Lung (tissue), 12 donors: ENCODE data around the gene COL6A1. TPM values are rescaled to one million over a fixed set of nuclear protein-coding genes. Genes with fewer than 3 reads are reported as not detected.
"Not testable (repeated sequence)": the region's sequence is repeated elsewhere in the genome, so short reads cannot be mapped to it uniquely, and the experiment has no call there.

Experiments
- ATAC-seq: fragments of 200-7000 bp; cut with Tn5 transposase; one replicate; pipeline ENCODE4 v1.9.1; 2020; ENCODE audit warnings: moderate number of reproducible peaks; ENCODE audit not compliant: insufficient read depth, low FRiP score
- DNase-seq, 3 donors: peaks; one replicate each; pipeline ENCODE4 v3.0.0-alpha.2; 2013 to 2017
- H3K27ac ChIP-seq, 2 donors: one replicate each; pipeline ENCODE4 v1.5.1; 2013; ENCODE audit warnings: mild to moderate bottlenecking in 2 of 2, moderate library complexity in 2 of 2, control low read depth in 1 of 2, inconsistent platforms in 1 of 2, low read depth in 1 of 2, low read length in 1 of 2
- H3K27me3 ChIP-seq, 3 donors: one replicate each; pipeline ENCODE4 v1.5.1; 2013; ENCODE audit warnings: low read length in 2 of 3; ENCODE audit not compliant: control insufficient read depth in 3 of 3, insufficient read depth in 3 of 3
- H3K36me3 ChIP-seq, 4 donors: one replicate each; pipeline ENCODE4 v1.5.1; 2013; ENCODE audit warnings: low read length in 4 of 4, mild to moderate bottlenecking in 1 of 4, moderate library complexity in 1 of 4; ENCODE audit not compliant: control insufficient read depth in 4 of 4, insufficient read depth in 4 of 4
- H3K4me1 ChIP-seq, 5 donors: one replicate each; pipeline ENCODE4 v1.5.1; 2013; ENCODE audit warnings: low read length in 5 of 5, mild to moderate bottlenecking in 2 of 5, moderate library complexity in 1 of 5; ENCODE audit not compliant: control insufficient read depth in 5 of 5, insufficient read depth in 5 of 5
- H3K4me3 ChIP-seq: one replicate; pipeline ENCODE4 v1.5.1; 2013; ENCODE audit warnings: mild to moderate bottlenecking, control low read depth, moderate library complexity
- H3K9ac ChIP-seq, 2 donors: one replicate each; pipeline ENCODE4 v1.5.1; 2013; ENCODE audit warnings: low read length in 2 of 2, control low read depth in 1 of 2; ENCODE audit not compliant: insufficient read depth in 1 of 2
- H3K9me3 ChIP-seq, 4 donors: one replicate each; pipeline ENCODE4 v1.5.1; 2013; ENCODE audit warnings: low read length in 3 of 4, mild to moderate bottlenecking in 1 of 4, moderate library complexity in 1 of 4; ENCODE audit not compliant: control insufficient read depth in 4 of 4, insufficient read depth in 3 of 4
- WGBS, 2 donors: extraction: QIAGEN DNeasy Blood & Tissue Kit; methylation state at CpG; one replicate each; pipeline ENCODE4 v1.1.7; 2013; 5-methylcytosine and 5-hydroxymethylcytosine counted together
- polyA plus RNA-seq, 2 donors: library from polyadenylated mRNA; stranded (reverse); fragments of 200-250 nt; gene quantifications; one replicate each; pipeline ENCODE4 v1.2.1, GENCODE V29; 2013
- total RNA-seq, 2 donors: library from RNA; depleted of rRNA in 1 of 2; stranded (reverse); fragments of >200 nt in 1 of 2; gene quantifications; one replicate each; pipeline ENCODE4 v1.2.1, GENCODE V29; 2014 to 2021
- TF ChIP-seq, protein P1 (sequence below): IDR thresholded peaks from 2 replicates; pipeline ENCODE4 v1.5.1; 2012; ENCODE audit warnings: mild to moderate bottlenecking; ENCODE audit errors: control extremely low read depth, extremely low read depth
- donor health status: control.
- donor health status: control.
- donor health status: Bipolar disorder and iron deficiency.
- donor health status: healthy.
- donor health status: DM: yes; HTN: yes; CAD: no.

The COL6A1 gene
- total and polyA plus RNA-seq, 4 donors: 107 to 399 (median 172) TPM

- H3K36me3 ChIP-seq: no peaks in the 10 kb centered on the region
- no peak overlapping the region for H3K9ac ChIP-seq
- ATAC-seq (no peak), DNase-seq (no peak)
- H3K4me3 ChIP-seq: no peak overlapping the region
- H3K27me3 ChIP-seq: no peaks in the 10 kb centered on the region
- peaks cover 0 to 21% (median 0%) of the 10 kb centered on the region in 5 donors for H3K4me1 ChIP-seq
- 88 to 95% methylated on average over 10 of the region's 10 CpGs for WGBS, 2 donors
- TF ChIP-seq, protein P1, sequence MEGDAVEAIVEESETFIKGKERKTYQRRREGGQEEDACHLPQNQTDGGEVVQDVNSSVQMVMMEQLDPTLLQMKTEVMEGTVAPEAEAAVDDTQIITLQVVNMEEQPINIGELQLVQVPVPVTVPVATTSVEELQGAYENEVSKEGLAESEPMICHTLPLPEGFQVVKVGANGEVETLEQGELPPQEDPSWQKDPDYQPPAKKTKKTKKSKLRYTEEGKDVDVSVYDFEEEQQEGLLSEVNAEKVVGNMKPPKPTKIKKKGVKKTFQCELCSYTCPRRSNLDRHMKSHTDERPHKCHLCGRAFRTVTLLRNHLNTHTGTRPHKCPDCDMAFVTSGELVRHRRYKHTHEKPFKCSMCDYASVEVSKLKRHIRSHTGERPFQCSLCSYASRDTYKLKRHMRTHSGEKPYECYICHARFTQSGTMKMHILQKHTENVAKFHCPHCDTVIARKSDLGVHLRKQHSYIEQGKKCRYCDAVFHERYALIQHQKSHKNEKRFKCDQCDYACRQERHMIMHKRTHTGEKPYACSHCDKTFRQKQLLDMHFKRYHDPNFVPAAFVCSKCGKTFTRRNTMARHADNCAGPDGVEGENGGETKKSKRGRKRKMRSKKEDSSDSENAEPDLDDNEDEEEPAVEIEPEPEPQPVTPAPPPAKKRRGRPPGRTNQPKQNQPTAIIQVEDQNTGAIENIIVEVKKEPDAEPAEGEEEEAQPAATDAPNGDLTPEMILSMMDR: no peak
- H3K9me3 ChIP-seq: peaks cover 0 to 4% (median 0%) of the 10 kb centered on the region in 4 donors
- H3K27ac ChIP-seq: no peak overlapping the region
These were observed 59.6 kb downstream of the COL6A1 start for GRCh38 chr21:46041183-46041582.

- ATAC-seq: no peak
These were observed 63.6 kb downstream of the COL6A1 start for GRCh38 chr21:46045154-46045553.

DNA sequence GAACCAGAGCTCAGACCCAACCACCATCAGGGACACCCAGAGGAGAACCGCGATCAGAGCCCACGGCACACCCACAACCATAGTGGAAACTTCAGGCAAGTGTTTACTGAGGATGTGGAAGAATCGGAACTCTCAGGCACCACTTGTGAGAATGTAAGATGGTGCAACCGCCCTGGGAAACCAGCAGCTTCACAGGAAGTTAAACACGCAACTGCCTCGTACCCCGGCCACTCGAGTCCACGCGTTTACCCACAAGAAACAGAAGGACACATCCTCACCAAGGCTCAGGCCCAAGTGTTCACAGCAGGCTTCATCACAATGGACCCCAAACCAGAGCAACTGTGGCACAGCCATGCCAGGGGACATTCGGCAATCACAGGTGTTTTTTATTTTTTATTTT is 64.9 kb downstream of the COL6A1 start:
- no peak for DNase-seq
- peaks cover 0 to 32% (median 18%) of the 10 kb centered on the region in 5 donors for H3K4me1 ChIP-seq
- TF ChIP-seq, protein P1: no peak
- H3K9ac ChIP-seq: no peak overlapping the region
- H3K27ac ChIP-seq: peak overlapping the region in 1 of 2 donors; percentile 64
- no peaks in the 10 kb centered on the region for H3K27me3 ChIP-seq
- WGBS, 2 donors: 65 to 72% methylated on average over 12 of the region's 12 CpGs
- H3K4me3 ChIP-seq: no peak overlapping the region
- peaks cover 0 to under 1% (median 0%) of the 10 kb centered on the region in 4 donors for H3K9me3 ChIP-seq
- H3K36me3 ChIP-seq: no peaks in the 10 kb centered on the region
- no peak for ATAC-seq

More at GRCh38 chr21:46045154-46045553, 63.6 kb downstream of the COL6A1 start:
- H3K27me3 ChIP-seq: no peaks in the 10 kb centered on the region
- TF ChIP-seq, protein P1: no peak
- no peak overlapping the region for H3K9ac ChIP-seq
- H3K4me1 ChIP-seq: peaks cover 0 to 19% (median 7%) of the 10 kb centered on the region in 5 donors
- WGBS, 2 donors: 54 to 79% methylated on average over 2 of the region's 2 CpGs
- peaks cover 0 to 2% (median 0%) of the 10 kb centered on the region in 4 donors for H3K9me3 ChIP-seq
- no peaks in the 10 kb centered on the region for H3K36me3 ChIP-seq
- no peak overlapping the region for H3K27ac ChIP-seq
- no peak overlapping the region for H3K4me3 ChIP-seq
- DNase-seq: no peak

- not testable (repeated sequence) for H3K27ac ChIP-seq, H3K27me3 ChIP-seq, H3K9ac ChIP-seq, DNase-seq, ATAC-seq, H3K9me3 ChIP-seq, H3K4me3 ChIP-seq, H3K36me3 ChIP-seq
- 93 to 95% methylated on average over 12 of the region's 12 CpGs for WGBS, 2 donors
- H3K4me1 ChIP-seq: peaks cover 0 to 36% (median 18%) of the 10 kb centered on the region in 5 donors
These were observed 65.3 kb downstream of the COL6A1 start for GRCh38 chr21:46046906-46047305.
